Sigmoid colon (tissue), 7 donors: ENCODE measurements around the gene DIAPH2. TPM values are rescaled to one million over a fixed set of nuclear protein-coding genes. Genes with fewer than 3 reads are reported as not detected.
A peak's percentile ranks its signal among the peaks of the same experiment; 100 is the strongest.

Experiments
- DNase-seq: peaks from one replicate; pipeline ENCODE4 v3.0.0-alpha.2; 2019
- H3K27ac ChIP-seq, 4 donors: fragments of 200-600 bp; sonication (generic); one replicate each; pipeline ENCODE4 v1.5.1; 2016 to 2019; ENCODE audit warnings: mild to moderate bottlenecking in 1 of 4
- H3K27me3 ChIP-seq, 3 donors: fragments of 200-600 bp; sonication (generic); one replicate each; pipeline ENCODE4 v1.5.1; 2019; ENCODE audit warnings: mild to moderate bottlenecking in 1 of 3
- H3K36me3 ChIP-seq, 4 donors: fragments of 200-600 bp; sonication (generic); one replicate each; pipeline ENCODE4 v1.5.1; 2016 to 2019
- H3K4me1 ChIP-seq, 4 donors: fragments of 200-600 bp; sonication (generic); one replicate each; pipeline ENCODE4 v1.5.1; 2017 to 2019
- H3K4me3 ChIP-seq, 4 donors: fragments of 200-600 bp; sonication (generic); one replicate each; pipeline ENCODE4 v1.5.1; 2017 to 2019; ENCODE audit warnings: mild to moderate bottlenecking in 2 of 4, moderate library complexity in 1 of 4
- H3K9me3 ChIP-seq, 4 donors: fragments of 200-600 bp in 3 of 4; sonication (generic) in 3 of 4; one replicate each; pipeline versions ENCODE4 v1.5.1 to v1.6.1; 2013 to 2019
- CTCF ChIP-seq, 4 experiments: fragments of 450-650 bp in 3 of 4; fragments of 200-600 bp in 1 of 4; IDR thresholded peaks; one replicate each; pipeline ENCODE4 v1.5.1; 2016 to 2019; ENCODE audit warnings: antibody characterized with exemption in 4 of 4, mild to moderate bottlenecking in 3 of 4, moderate library complexity in 2 of 4
- EP300 ChIP-seq, 4 donors: sonication (generic); formaldehyde crosslinking; IDR thresholded peaks; one replicate each; pipeline ENCODE4 v1.6.1; 2017; ENCODE audit warnings: antibody characterized with exemption in 4 of 4
- POLR2A ChIP-seq, 2 donors: fragments of 450-650 bp; IDR thresholded peaks; one replicate each; pipeline ENCODE4 v1.6.1; 2016; ENCODE audit warnings: antibody characterized with exemption in 2 of 2, mild to moderate bottlenecking in 2 of 2, moderate library complexity in 2 of 2
- POLR2AphosphoS5 ChIP-seq, 4 donors: sonication (generic); formaldehyde crosslinking; IDR thresholded peaks; one replicate each; pipeline ENCODE4 v1.6.1; 2017; ENCODE audit warnings: antibody characterized with exemption in 4 of 4
- WGBS, 2 donors: extraction: QIAGEN DNeasy Blood & Tissue Kit; methylation state at CpG; one replicate each; pipeline ENCODE4 v1.1.7; 2013; 5-methylcytosine and 5-hydroxymethylcytosine counted together
- intact Hi-C: fragments of 100-400 bp; cut with DNase I; formaldehyde crosslinking; loops from one replicate; pipeline ENCODE4 v1.15.1; 2023
- polyA plus RNA-seq, 3 donors: library from polyadenylated mRNA; stranded (reverse); fragments of 200-250 nt; gene quantifications; one replicate each; pipeline ENCODE4 v1.2.3, GENCODE V29; 2013
- total RNA-seq, 4 donors: library from RNA; depleted of rRNA; stranded (reverse); fragments of >200 nt; gene quantifications; one replicate each; pipeline ENCODE4 v1.1.0, GENCODE V29; 2016
- donor health status: healthy with polysubstance abuse.
- donor health status: Bipolar disorder and iron deficiency.
- donor health status: healthy.

The DIAPH2 gene
- total and polyA plus RNA-seq, 7 donors: 6.6 to 31.3 (median 21.7) TPM

GRCh38 chrX:97000682-97001368 lies 316.2 kb downstream of the DIAPH2 start:
- DNase-seq: no peak
- TF ChIP-seq POLR2A (IDR thresholded peaks at IDR 0.05) (no peak), POLR2AphosphoS5 (IDR thresholded peaks at IDR 0.05) (no peak), CTCF (IDR thresholded peaks at IDR 0.05) (no peak), EP300 (IDR thresholded peaks at IDR 0.05) (no peak)
- Histone ChIP-seq H3K27me3 (no peaks in the 10 kb centered on the region), H3K36me3 (no peaks in the 10 kb centered on the region), H3K27ac (no peak overlapping the region), H3K4me3 (no peak overlapping the region), H3K9me3 (no peaks in the 10 kb centered on the region), H3K4me1 (no peaks in the 10 kb centered on the region)
- intact Hi-C loops: no loop called here

- Histone ChIP-seq H3K4me1 (no peaks in the 10 kb centered on the region), H3K36me3 (no peaks in the 10 kb centered on the region), H3K27ac (no peak overlapping the region), H3K27me3 (no peaks in the 10 kb centered on the region), H3K4me3 (no peak overlapping the region), H3K9me3 (no peaks in the 10 kb centered on the region)
- DNase-seq: no peak
- TF ChIP-seq EP300 (IDR thresholded peaks at IDR 0.05): no peak
- TF ChIP-seq CTCF (IDR thresholded peaks at IDR 0.05): no peak
- intact Hi-C loops: no loop called here
- WGBS, 2 donors: 95 to 98% methylated on average over 3 of the region's 3 CpGs
Observed at GRCh38 chrX:97006167-97006566, 321.5 kb downstream of the DIAPH2 start.

- no peak for DNase-seq
- no peak overlapping the region for H3K4me3 ChIP-seq
- no peaks in the 10 kb centered on the region for H3K36me3 ChIP-seq
- intact Hi-C loops: no loop called here
- H3K9me3 ChIP-seq: no peaks in the 10 kb centered on the region
- H3K27ac ChIP-seq: no peak overlapping the region
- no peaks in the 10 kb centered on the region for H3K4me1 ChIP-seq
- TF ChIP-seq EP300 (IDR thresholded peaks at IDR 0.05) (no peak), POLR2AphosphoS5 (IDR thresholded peaks at IDR 0.05) (no peak), POLR2A (IDR thresholded peaks at IDR 0.05) (no peak), CTCF (IDR thresholded peaks at IDR 0.05) (no peak)
- no peaks in the 10 kb centered on the region for H3K27me3 ChIP-seq
Observed at GRCh38 chrX:97009391-97009790, 324.7 kb downstream of the DIAPH2 start.

GRCh38 chrX:97011540-97011939 lies 326.9 kb downstream of the DIAPH2 start:
- Histone ChIP-seq H3K36me3 (no peaks in the 10 kb centered on the region), H3K27ac (no peak overlapping the region), H3K27me3 (no peaks in the 10 kb centered on the region), H3K9me3 (no peaks in the 10 kb centered on the region), H3K4me3 (no peak overlapping the region), H3K4me1 (no peaks in the 10 kb centered on the region)
- TF ChIP-seq CTCF (IDR thresholded peaks at IDR 0.05) (no peak), EP300 (IDR thresholded peaks at IDR 0.05) (no peak), POLR2A (IDR thresholded peaks at IDR 0.05) (no peak), POLR2AphosphoS5 (IDR thresholded peaks at IDR 0.05) (no peak)
- intact Hi-C loops: no loop called here
- DNase-seq: peak; percentile 58
- 98 to 99% methylated on average over 6 of the region's 6 CpGs for WGBS, 2 donors

GRCh38 chrX:97016106-97016505 lies 331.5 kb downstream of the DIAPH2 start:
- Histone ChIP-seq H3K4me1 (no peaks in the 10 kb centered on the region), H3K27me3 (no peaks in the 10 kb centered on the region), H3K36me3 (no peaks in the 10 kb centered on the region), H3K4me3 (no peak overlapping the region), H3K9me3 (no peaks in the 10 kb centered on the region), H3K27ac (no peak overlapping the region)
- no peak for DNase-seq
- WGBS, 2 donors: 65 to 75% methylated on average over 2 of the region's 2 CpGs
- no peak for TF ChIP-seq CTCF (IDR thresholded peaks at IDR 0.05)
- no peak for TF ChIP-seq EP300 (IDR thresholded peaks at IDR 0.05)
- TF ChIP-seq POLR2A (IDR thresholded peaks at IDR 0.05): no peak
- TF ChIP-seq POLR2AphosphoS5 (IDR thresholded peaks at IDR 0.05): no peak
- intact Hi-C loops: no loop called here
